Muscle of back (tissue), 11 donors: ENCODE results near the gene GRM4. TPM values are rescaled to one million over a fixed set of nuclear protein-coding genes. Genes with fewer than 3 reads are reported as not detected.

Source experiments
- DNase-seq, 3 donors: peaks; one replicate each; pipeline versions ENCODE4 v3.0.0 to v3.0.0-alpha.2; 2013
- polyA plus RNA-seq, 10 donors: library from polyadenylated mRNA; unstranded; fragments of 120-200 nt; gene quantifications; one replicate each; pipeline ENCODE4 v1.2.1, GENCODE V29; 2013; ENCODE audit not compliant: insufficient read length in 10 of 10

Gene GRM4
- polyA plus RNA-seq, 10 donors = 0.48 to 2.6 (median 1.3) TPM

DNA sequence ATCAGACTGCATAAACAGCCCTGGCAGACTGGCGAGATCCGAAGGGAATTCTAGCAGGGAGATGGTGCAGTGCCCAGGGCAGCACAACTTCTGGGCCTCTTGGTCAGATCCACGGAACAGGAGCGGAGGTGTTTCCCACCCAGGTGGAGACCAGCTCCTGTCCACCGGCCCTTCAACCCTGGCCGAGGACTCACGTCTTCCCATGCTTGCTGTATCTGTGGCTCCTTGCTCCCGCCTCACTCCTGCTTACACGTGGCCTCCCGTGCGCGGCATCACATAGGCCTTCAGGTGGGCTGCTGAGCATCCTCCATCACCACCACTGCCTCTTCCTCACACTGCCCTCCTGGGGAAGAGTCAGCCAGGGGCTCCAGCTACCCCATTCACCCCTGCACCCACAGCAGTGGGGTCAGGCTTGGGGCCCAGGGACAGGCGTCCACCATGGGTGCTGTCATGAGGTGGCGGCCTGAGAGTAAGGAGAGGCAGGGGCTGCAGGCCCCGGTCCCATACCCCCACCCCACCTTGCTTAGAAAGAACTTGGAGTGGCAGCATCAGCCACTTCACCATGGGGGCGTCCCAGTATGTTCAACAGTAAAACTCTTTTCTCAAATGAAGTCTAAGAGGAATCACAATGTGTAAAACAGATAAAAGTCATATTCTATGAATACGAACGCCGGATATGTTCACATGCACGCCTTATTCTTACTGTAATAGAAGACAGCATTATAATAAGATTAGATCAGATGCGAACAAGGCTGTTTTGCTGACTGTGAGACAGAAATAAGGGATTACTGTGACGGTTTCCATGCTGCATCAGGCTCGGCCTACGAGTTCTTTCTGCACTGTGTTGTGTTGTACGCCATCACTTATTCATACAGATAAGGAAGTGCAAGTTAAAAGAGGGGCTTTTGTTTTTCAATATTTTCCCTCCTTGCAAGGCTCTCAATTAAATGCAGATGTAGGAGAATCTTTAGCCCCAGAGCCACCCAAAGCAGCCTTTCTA lies 165.4 kb downstream of the GRM4 start:
- DNase-seq = no peak

DNA sequence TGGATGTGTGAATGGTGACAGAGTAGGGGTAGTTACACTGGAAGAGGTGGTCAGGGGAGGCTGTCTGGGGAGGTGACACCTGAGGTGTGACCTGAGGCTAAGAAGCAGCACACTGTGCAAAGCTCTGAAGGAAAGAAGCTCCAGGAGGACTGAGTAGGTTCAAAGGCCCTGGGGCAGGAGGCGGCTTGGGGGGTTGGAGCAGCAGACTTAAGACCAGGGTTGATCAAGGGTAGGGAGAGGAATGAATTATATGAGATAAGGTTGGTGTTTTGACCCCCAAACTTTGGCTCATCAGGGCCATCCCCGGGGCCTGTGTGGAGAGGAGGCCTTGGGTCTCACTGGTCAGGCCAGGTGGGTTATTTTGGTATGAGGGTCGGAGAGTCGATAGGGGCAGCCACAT lies 166.1 kb downstream of the GRM4 start:
- DNase-seq = no peak

DNA sequence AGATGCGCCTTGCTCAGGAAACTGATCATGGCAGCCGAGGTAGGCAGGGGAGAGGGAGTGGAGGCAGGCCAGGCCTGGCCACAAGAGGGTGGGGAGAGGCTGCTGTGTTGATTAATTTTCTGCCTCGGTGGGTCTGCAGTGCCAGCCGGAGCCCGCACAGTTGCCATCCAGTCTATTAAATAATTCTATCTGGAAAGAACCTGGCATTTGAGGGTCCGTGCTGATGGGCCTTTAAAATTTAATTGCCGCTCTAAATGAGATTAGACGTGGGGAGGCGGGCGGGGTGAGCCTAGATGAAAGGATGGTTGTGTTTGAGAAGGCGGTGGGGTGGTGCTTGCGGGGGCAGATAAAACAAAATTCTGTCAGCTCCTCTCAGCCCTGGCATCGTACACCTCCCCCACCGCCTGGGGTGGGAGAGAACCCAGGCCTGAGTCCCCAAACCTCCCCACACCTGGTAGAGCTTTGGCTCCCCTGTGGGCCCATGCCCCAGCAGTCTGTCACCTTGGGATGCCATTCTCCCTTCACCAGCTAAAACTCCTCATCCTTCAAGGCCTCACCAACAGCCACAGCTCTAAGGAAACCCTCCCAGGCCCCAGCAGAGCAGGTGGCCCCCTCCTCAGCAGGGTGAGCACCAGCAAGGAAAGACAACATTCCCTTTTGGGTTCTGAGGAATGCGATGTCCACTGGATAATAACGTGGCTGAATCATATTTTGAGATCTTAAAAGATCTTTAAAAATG lies 167.3 kb downstream of the GRM4 start:
- no peak for DNase-seq

DNA sequence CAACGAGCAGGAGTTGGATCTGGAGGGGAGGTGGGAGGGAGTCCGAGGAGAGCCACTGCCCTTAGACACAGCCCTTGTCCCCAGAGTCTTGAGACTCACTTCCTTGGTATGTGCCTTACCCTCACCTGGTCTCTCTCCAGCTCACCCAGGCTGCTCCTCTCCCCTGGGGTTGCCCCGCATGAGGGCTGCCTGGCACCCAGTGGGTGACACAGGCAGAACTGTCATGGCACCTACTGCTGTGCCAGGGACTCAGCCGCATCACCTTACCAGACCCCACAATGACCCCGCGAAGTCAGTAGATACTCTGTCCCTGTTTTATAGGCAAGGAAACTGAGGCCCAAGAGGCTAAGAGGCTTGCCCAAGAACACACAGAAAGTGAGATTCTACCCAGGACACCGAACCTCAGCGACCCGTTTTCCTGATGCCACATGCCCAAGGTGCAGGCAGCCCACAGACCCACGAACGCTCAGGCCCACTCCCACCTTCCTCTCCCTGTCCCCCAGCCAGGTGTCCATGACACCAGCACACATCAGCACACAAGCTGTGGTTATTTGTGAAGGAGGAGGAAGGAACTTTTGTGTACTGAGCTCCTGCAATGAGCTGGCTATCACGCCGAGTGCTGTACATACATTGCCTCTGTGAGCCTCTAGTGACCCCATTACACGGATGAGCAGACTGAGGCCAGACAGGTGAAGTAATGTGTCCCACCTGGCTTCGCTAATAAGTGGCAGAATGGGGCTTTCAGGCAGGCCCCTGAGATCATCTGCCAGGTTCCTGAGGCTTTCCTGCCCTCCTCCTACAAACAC lies 168.1 kb downstream of the GRM4 start:
- DNase-seq = no peak

GRCh38 chr6:33976437-33977360 lies 169.2 kb downstream of the GRM4 start:
- DNase-seq = no peak

DNA sequence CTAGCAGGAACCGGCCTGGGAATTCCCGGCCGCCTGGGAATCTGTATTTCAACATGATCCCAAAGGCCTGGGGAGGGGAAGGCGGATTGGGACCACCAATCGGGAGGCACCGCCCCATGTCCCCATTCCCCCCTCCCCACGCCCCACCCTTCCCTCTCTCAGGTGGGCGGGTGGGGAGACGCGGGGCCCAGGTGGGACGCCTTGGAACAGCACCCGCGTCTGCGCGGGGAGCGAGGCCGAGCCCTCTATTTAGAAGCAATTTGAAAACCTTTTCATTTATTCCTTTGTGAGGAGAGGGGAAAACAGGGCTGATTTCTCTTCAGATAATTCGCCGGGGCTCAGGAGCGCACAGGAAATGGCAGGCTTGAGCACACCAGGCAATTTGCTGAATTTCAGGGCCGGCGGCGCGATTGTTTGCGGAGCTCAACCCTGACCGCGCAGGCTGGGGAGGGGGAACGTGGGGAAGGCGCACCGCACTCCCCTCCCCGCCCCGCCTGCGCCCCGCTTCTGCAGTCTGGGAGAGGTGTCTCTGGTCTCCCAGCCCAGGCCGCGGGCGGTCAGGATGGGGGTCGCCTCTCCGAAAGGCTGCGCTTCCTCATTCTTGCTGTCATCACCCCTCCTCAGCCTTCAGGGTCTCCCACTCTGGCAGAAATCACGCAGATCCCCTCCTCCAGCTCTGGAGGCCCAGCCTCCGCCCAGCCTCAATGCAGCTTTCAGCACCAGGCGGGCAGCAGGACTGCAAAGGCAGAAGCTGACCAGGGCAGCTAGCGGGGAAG lies 170.0 kb downstream of the GRM4 start:
- DNase-seq = no peak

GRCh38 chr6:33974471-33974870 lies 171.4 kb downstream of the GRM4 start:
- no peak for DNase-seq

DNA sequence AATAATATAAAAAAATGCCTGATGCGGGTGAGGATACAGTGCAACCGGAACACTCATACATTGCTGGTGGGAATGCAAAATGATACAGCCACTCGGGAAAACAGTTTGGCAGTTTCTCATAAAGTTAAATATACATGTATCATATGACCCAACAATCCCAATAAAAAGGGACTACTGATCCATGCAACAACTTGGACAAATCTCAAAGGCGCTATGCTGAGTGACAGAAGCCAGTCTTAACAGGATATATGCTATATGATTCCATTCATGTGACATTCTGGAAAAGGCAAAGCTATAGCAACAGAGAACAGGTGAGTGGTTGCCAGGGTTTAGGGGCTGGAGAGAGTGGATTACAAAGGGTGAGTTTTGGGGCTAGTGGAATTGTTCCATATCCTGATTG lies 171.9 kb downstream of the GRM4 start:
- DNase-seq = no peak

DNA sequence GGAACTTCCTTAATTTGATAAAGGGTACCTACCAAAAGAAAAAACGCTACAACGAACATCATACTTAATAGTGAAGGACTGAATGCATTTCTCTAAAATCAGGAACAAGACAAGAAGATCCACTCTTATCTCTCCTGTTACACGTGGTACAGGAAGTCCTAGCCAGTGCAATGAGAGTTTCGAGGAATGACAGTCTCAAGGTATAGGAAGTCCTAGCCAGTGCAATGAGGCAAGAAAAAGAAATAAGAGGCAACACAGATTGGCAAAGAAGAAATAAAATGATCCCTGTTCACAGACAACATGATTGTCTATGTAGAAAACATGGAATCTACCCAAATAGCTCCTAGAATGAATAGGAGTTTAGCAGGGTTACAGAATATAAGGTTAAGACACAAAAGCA lies 174.3 kb downstream of the GRM4 start:
- DNase-seq = no peak

Other genes with a start within 250 kb of the GRM4 start
- gene HMGA1, start 90.8 kb upstream of the GRM4 start, polyA plus RNA-seq = 100 to 1,000 TPM in 1 of 10 donors, 10 to 100 TPM in 9; 73.7 to 105 (median 83.4) TPM
- 1 to 10 TPM; 7.0 to 9.8 (median 7.8) TPM for gene SMIM29, start 102.9 kb upstream of the GRM4 start, polyA plus RNA-seq
- 10 to 100 TPM; 18.9 to 32.8 (median 24.2) TPM for gene NUDT3, start 246.6 kb upstream of the GRM4 start, polyA plus RNA-seq